Measurements from ENCODE around the gene EFHD1.
"Not testable (repeated sequence)": the region's sequence is repeated elsewhere in the genome, so short reads cannot be mapped to it uniquely, and the experiment has no call there.

- TF ChIP-seq CTCF (conservative IDR thresholded peaks at IDR 0.05; ENCODE audit: low read depth, low read length); EZH2 (IDR thresholded peaks at IDR 0.05; ENCODE audit: low read length, unreplicated experiment); EZH2phosphoT487 (IDR thresholded peaks at IDR 0.05; ENCODE audit: borderline replicate concordance, low read length): not testable (repeated sequence)
Observed at GRCh38 chr2:232691117-232691516, 57.7 kb downstream of the EFHD1 start.
